GM23338 (cell line): ENCODE data around the gene SLC39A13. TPM values are rescaled to one million over a fixed set of nuclear protein-coding genes. Genes with fewer than 3 reads are reported as not detected.

ENCODE experiments used
- ATAC-seq: fragments of 200-7000 bp; cut with Tn5 transposase; 3 replicates; pipeline ENCODE4 v1.9.1; 2020
- DNase-seq: peaks from one replicate; pipeline ENCODE4 v3.0.0-alpha.2; 2015; ENCODE audit warnings: low spot score
- H2AFZ ChIP-seq: fragments of 200-600 bp; sonication (generic); 2 replicates; pipeline ENCODE4 v1.8.0; 2016; ENCODE audit warnings: antibody characterized with exemption, mild to moderate bottlenecking, moderate library complexity
- H3F3A ChIP-seq: fragments of 200-600 bp; sonication (generic); replicated peaks from 2 replicates; pipeline ENCODE4 v1.8.0; 2017; ENCODE audit warnings: antibody characterized with exemption, mixed run types, low read depth
- H3K27ac ChIP-seq: fragments of 200-600 bp; sonication (generic); 2 replicates; pipeline ENCODE4 v1.6.1; 2016; ENCODE audit warnings: low read depth
- H3K27me3 ChIP-seq: fragments of 200-600 bp; sonication (generic); 2 replicates; pipeline ENCODE4 v1.8.0; 2016; ENCODE audit warnings: mild to moderate bottlenecking, mixed run types, moderate library complexity; ENCODE audit not compliant: insufficient read depth
- H3K36me3 ChIP-seq: fragments of 200-600 bp; sonication (generic); 2 replicates; pipeline ENCODE4 v1.8.0; 2016; ENCODE audit warnings: mild to moderate bottlenecking; ENCODE audit not compliant: insufficient read depth
- H3K4me1 ChIP-seq: fragments of 200-600 bp; sonication (generic); 2 replicates; pipeline ENCODE4 v1.8.0; 2016; ENCODE audit warnings: mild to moderate bottlenecking, moderate library complexity; ENCODE audit not compliant: insufficient read depth
- H3K4me2 ChIP-seq: fragments of 200-600 bp; sonication (generic); 2 replicates; pipeline ENCODE4 v1.7.1; 2017; ENCODE audit warnings: mixed run types
- H3K4me3 ChIP-seq: fragments of 200-600 bp; sonication (generic); 2 replicates; pipeline ENCODE4 v1.6.1; 2016; ENCODE audit warnings: mixed run types
- H3K79me2 ChIP-seq: fragments of 200-600 bp; sonication (generic); replicated peaks from 2 replicates; pipeline ENCODE4 v1.8.0; 2017; ENCODE audit warnings: mild to moderate bottlenecking; ENCODE audit not compliant: insufficient read depth
- H3K9me2 ChIP-seq: fragments of 200-600 bp; sonication (generic); 2 replicates; pipeline ENCODE4 v1.8.0; 2017; ENCODE audit not compliant: insufficient read depth
- H4K20me1 ChIP-seq: fragments of 200-600 bp; sonication (generic); replicated peaks from 2 replicates; pipeline ENCODE4 v1.8.0; 2017; ENCODE audit warnings: mild to moderate bottlenecking; ENCODE audit not compliant: insufficient read depth
- H3K27ac Mint-ChIP-seq: 2 replicates; pipeline ENCODE4 v1.8.0; 2020; ENCODE audit warnings: inconsistent platforms, mild to moderate bottlenecking, moderate library complexity, mixed read lengths
- H3K27me3 Mint-ChIP-seq: 3 replicates; pipeline ENCODE4 v1.8.0; 2022; ENCODE audit warnings: low read depth, mild to moderate bottlenecking, moderate library complexity, mixed read lengths, inconsistent platforms; ENCODE audit not compliant: insufficient read depth, poor library complexity
- H3K36me3 Mint-ChIP-seq: 3 replicates; pipeline ENCODE4 v1.8.0; 2021; ENCODE audit warnings: low read depth, mild to moderate bottlenecking, inconsistent platforms, moderate library complexity, mixed read lengths
- H3K4me1 Mint-ChIP-seq: 3 replicates; pipeline ENCODE4 v1.8.0; 2020; ENCODE audit warnings: mild to moderate bottlenecking, inconsistent platforms, mixed read lengths
- H3K4me3 Mint-ChIP-seq: 3 replicates; pipeline ENCODE4 v1.8.0; 2021; ENCODE audit warnings: moderate library complexity, mild to moderate bottlenecking, inconsistent platforms, mixed read lengths
- H3K9me3 Mint-ChIP-seq: 3 replicates; pipeline ENCODE4 v1.8.0; 2020; ENCODE audit warnings: moderate library complexity, mild to moderate bottlenecking, inconsistent platforms, mixed read lengths
- CREB1 ChIP-seq: fragments of 250-450 bp; sonication (Bioruptor Pico); IDR thresholded peaks from 2 replicates; pipeline ENCODE4 v1.5.0; 2020; ENCODE audit warnings: low read depth, mild to moderate bottlenecking, moderate library complexity
- CTCF ChIP-seq, 2 experiments: fragments of 200-600 bp in 1 of 2; sonication (generic) in 1 of 2; conservative IDR thresholded peaks; 2 replicates each; pipeline versions ENCODE4 v1.5.1 to v1.6.1; 2016 to 2017; ENCODE audit warnings: antibody characterized with exemption in 2 of 2, low read depth in 2 of 2, mild to moderate bottlenecking in 2 of 2, moderate library complexity in 1 of 2
- EZH2 ChIP-seq: fragments of 200-600 bp; sonication (generic); IDR thresholded peaks from one replicate; pipeline ENCODE4 v1.8.0; 2017; ENCODE audit warnings: antibody characterized with exemption, mild to moderate bottlenecking, low read depth; ENCODE audit not compliant: unreplicated experiment
- EZH2phosphoT487 ChIP-seq: fragments of 200-600 bp; sonication (generic); IDR thresholded peaks from one replicate; pipeline ENCODE4 v1.8.1; 2018; ENCODE audit warnings: antibody characterized with exemption; ENCODE audit not compliant: unreplicated experiment
- JUNB ChIP-seq: IDR thresholded peaks from one replicate; pipeline ENCODE4 v1.6.1; 2016; ENCODE audit warnings: antibody characterized with exemption; ENCODE audit not compliant: unreplicated experiment
- NANOG ChIP-seq: IDR thresholded peaks from 2 replicates; pipeline ENCODE4 v1.6.1; 2016; ENCODE audit warnings: antibody characterized with exemption, borderline replicate concordance
- POLR2AphosphoS5 ChIP-seq: IDR thresholded peaks from 2 replicates; pipeline ENCODE4 v1.6.1; 2016; ENCODE audit warnings: antibody characterized with exemption, low read depth
- REST ChIP-seq: IDR thresholded peaks from one replicate; pipeline ENCODE4 v1.6.1; 2018; ENCODE audit warnings: antibody characterized with exemption; ENCODE audit not compliant: unreplicated experiment
- STAT1 ChIP-seq: IDR thresholded peaks from one replicate; pipeline ENCODE4 v1.6.1; 2016; ENCODE audit warnings: antibody characterized with exemption; ENCODE audit not compliant: unreplicated experiment
- ZNF114 ChIP-seq: fragments of 250-450 bp; sonication (Bioruptor Pico); IDR thresholded peaks from 2 replicates; pipeline ENCODE4 v1.5.0; 2020; ENCODE audit warnings: mild to moderate bottlenecking, moderate library complexity
- ZNF331 ChIP-seq: fragments of 250-450 bp; sonication (Bioruptor Pico); IDR thresholded peaks from 2 replicates; pipeline ENCODE4 v1.5.0; 2020; ENCODE audit warnings: low read depth, mild to moderate bottlenecking, moderate library complexity
- polyA plus RNA-seq: library from polyadenylated mRNA; unstranded; fragments of >200 nt; fragmentation: Nextera tagmentation; extraction: Ambion mirVana; gene quantifications from 2 replicates; pipeline ENCODE4 v1.2.1, GENCODE V29; 2016
- total RNA-seq: library from RNA; depleted of rRNA; stranded (reverse); fragments of >200 nt; shearing (Covaris generic); gene quantifications from 2 replicates; pipeline ENCODE4 v1.2.3, GENCODE V29; 2014
- TF ChIP-seq, protein P1 (sequence below): IDR thresholded peaks from 2 replicates; pipeline ENCODE4 v1.6.1; 2016; ENCODE audit warnings: antibody characterized with exemption

The SLC39A13 gene
- total and polyA plus RNA-seq, 2 experiments from 2014 or later = 15.8 to 32.7 TPM

GRCh38 chr11:47430524-47430923, 22.1 kb downstream of the SLC39A13 start (continued):
- TF ChIP-seq, protein P1, sequence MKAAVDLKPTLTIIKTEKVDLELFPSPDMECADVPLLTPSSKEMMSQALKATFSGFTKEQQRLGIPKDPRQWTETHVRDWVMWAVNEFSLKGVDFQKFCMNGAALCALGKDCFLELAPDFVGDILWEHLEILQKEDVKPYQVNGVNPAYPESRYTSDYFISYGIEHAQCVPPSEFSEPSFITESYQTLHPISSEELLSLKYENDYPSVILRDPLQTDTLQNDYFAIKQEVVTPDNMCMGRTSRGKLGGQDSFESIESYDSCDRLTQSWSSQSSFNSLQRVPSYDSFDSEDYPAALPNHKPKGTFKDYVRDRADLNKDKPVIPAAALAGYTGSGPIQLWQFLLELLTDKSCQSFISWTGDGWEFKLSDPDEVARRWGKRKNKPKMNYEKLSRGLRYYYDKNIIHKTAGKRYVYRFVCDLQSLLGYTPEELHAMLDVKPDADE = no peak
- TF ChIP-seq POLR2AphosphoS5 = no peak
- TF ChIP-seq ZNF331 (CRISPR knock-in tag) = no peak
- no peak for TF ChIP-seq EZH2
- TF ChIP-seq STAT1 = no peak
- no peak for TF ChIP-seq NANOG
- TF ChIP-seq ZNF114 (CRISPR knock-in tag) = no peak
- TF ChIP-seq REST = no peak

DNA sequence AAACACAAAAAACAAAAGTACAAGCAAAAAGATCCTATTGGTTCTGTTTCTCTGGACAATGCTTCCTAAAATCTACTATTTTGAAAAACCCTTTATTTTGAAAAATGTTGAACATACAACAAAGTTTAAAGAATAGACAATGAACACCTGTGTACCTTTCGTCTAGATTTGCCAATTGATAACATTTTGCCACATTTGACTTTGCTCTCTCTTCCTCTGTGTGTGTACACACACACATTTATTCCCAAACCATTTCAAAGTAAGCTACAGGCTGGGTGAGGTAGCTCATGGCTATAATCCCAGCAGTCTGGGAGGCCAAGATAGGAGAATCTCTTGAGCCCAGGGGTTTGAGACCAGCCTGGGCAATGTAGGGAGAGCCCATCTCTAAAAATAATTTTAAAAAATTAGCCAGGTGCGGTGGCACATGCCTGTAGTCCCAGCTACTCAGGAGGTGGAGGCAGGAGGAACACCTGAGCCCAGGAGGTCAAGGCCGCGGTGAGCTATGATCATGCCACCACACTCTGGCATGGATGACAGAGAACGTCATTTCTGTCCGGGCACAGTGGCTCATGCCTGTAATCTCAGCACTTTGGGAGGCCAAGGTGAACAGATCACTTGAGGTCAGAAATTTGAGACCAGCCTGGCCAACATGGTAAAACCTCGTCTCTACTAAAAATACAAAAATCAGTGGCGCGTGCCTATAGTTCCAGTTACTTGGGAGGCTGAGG, 23.1 kb downstream of the SLC39A13 start:
- Histone ChIP-seq H3K9me2 (no peaks in the 10 kb centered on the region), H3K27ac (no peak overlapping the region), H3K4me2 (no peak overlapping the region), H3K4me3 (no peak overlapping the region), H4K20me1 (no peaks in the 10 kb centered on the region), H3K79me2 (no peaks in the 10 kb centered on the region), H2AFZ (no peak overlapping the region), H3F3A (no peaks in the 10 kb centered on the region), H3K4me1 (no peaks in the 10 kb centered on the region), H3K36me3 (no peaks in the 10 kb centered on the region), H3K27me3 (no peaks in the 10 kb centered on the region)
- no peaks in the 10 kb centered on the region; the same call in 2 of the 3 replicates for H3K9me3 Mint-ChIP-seq
- no peaks in the 10 kb centered on the region for H3K36me3 Mint-ChIP-seq
- no peak overlapping the region for H3K4me3 Mint-ChIP-seq
- H3K27ac Mint-ChIP-seq = no peak overlapping the region
- ATAC-seq = no peak
- no peak for DNase-seq
- H3K4me1 Mint-ChIP-seq = no peaks in the 10 kb centered on the region
- H3K27me3 Mint-ChIP-seq = peaks cover 6% of the 10 kb centered on the region
- TF ChIP-seq, protein P1 = no peak
- no peak for TF ChIP-seq EZH2
- TF ChIP-seq CREB1 = no peak
- TF ChIP-seq JUNB = no peak
- no peak for TF ChIP-seq POLR2AphosphoS5
- no peak for TF ChIP-seq EZH2phosphoT487
- TF ChIP-seq CTCF (conservative IDR thresholded peaks at IDR 0.05; ENCODE audit: low read depth in 2 of 2) = no peak
